OCI-LY7 (cell line): Measurements from ENCODE around the gene RAB44. TPM values are rescaled to one million over a fixed set of nuclear protein-coding genes. Genes with fewer than 3 reads are reported as not detected.

Experiments
- BruUV-seq: library from RNA; stranded (reverse); fragments of 400-500 nt; replicated peaks from 2 replicates; lab custom pipeline; 2021; lab: Mats Ljungman, UMichigan
- CTCF ChIA-PET: fragments of 300-600 bp; sonication (Branson Sonifier 250); formaldehyde crosslinking; loops from one replicate; lab custom pipeline; 2022; ENCODE audit warnings: antibody characterized with exemption; ENCODE audit not compliant: unreplicated experiment; lab: Charles Lee
- POLR2A ChIA-PET: fragments of 300-600 bp; sonication (Branson Sonifier 250); formaldehyde crosslinking; loops from one replicate; lab custom pipeline; 2022; ENCODE audit warnings: antibody characterized with exemption; lab: Charles Lee
- DNase-seq: peaks from one replicate; pipeline ENCODE4 v3.0.0-alpha.2; 2015; ENCODE audit warnings: low spot score
- H2AFZ ChIP-seq: fragments of 200-600 bp; sonication (generic), shearing (Covaris generic); 2 replicates; pipeline ENCODE4 v1.6.1; 2014; ENCODE audit warnings: mild to moderate bottlenecking, antibody characterized with exemption, low read length, moderate library complexity
- H3K27ac ChIP-seq: fragments of 200-600 bp; sonication (generic); 2 replicates; pipeline ENCODE4 v1.5.1; 2014; ENCODE audit warnings: mixed run types, low read depth, mild to moderate bottlenecking, moderate library complexity, low read length, inconsistent platforms; ENCODE audit not compliant: poor library complexity, severe bottlenecking
- H3K36me3 ChIP-seq: fragments of 200-600 bp; sonication (generic); 2 replicates; pipeline ENCODE4 v1.6.1; 2014; ENCODE audit warnings: mild to moderate bottlenecking, antibody characterized with exemption, low read length, moderate library complexity, mixed read lengths; ENCODE audit not compliant: insufficient read depth
- H3K4me1 ChIP-seq: fragments of 200-600 bp; sonication (generic); 2 replicates; pipeline ENCODE4 v1.5.1; 2014; ENCODE audit warnings: mild to moderate bottlenecking, low read length; ENCODE audit not compliant: insufficient read depth, poor library complexity, severe bottlenecking
- H3K4me2 ChIP-seq: fragments of 200-600 bp; sonication (generic); 2 replicates; pipeline ENCODE4 v1.6.1; 2014; ENCODE audit warnings: mild to moderate bottlenecking, low read length
- H3K4me3 ChIP-seq: fragments of 200-600 bp; sonication (generic); 2 replicates; pipeline ENCODE4 v1.5.1; 2014; ENCODE audit warnings: mild to moderate bottlenecking, low read depth, low read length; ENCODE audit not compliant: poor library complexity, severe bottlenecking
- H3K79me2 ChIP-seq: fragments of 200-600 bp; sonication (generic); 2 replicates; pipeline ENCODE4 v1.6.1; 2016; ENCODE audit warnings: low read depth, mild to moderate bottlenecking, low read length, moderate library complexity, mixed read lengths; ENCODE audit not compliant: insufficient read depth
- H3K9me2 ChIP-seq: fragments of 200-600 bp; sonication (generic); 2 replicates; pipeline ENCODE4 v1.6.1; 2016; ENCODE audit warnings: mild to moderate bottlenecking, low read length, mixed read lengths; ENCODE audit not compliant: insufficient read depth
- H3K9me3 ChIP-seq: fragments of 200-600 bp; sonication (generic); 2 replicates; pipeline ENCODE4 v1.6.1; 2014; ENCODE audit warnings: mild to moderate bottlenecking, mixed run types, low read length, mixed read lengths
- H4K20me1 ChIP-seq: fragments of 200-600 bp; sonication (generic); 2 replicates; pipeline ENCODE4 v1.6.1; 2014; ENCODE audit warnings: mild to moderate bottlenecking, antibody characterized with exemption, low read length, moderate library complexity, mixed read lengths; ENCODE audit not compliant: insufficient read depth
- EZH2phosphoT487 ChIP-seq: fragments of 200-600 bp; sonication (generic); IDR thresholded peaks from 2 replicates; pipeline ENCODE4 v1.6.1; 2018; ENCODE audit warnings: low read depth, borderline replicate concordance, mild to moderate bottlenecking, mixed run types, antibody characterized with exemption, low read length, moderate library complexity, mixed read lengths
- intact Hi-C: fragments of 100-400 bp; cut with micrococcal nuclease; formaldehyde crosslinking; loops from one replicate; pipeline ENCODE4 v1.10.0; 2022; ENCODE audit not compliant: unreplicated experiment
- total RNA-seq, 2 experiments: library from RNA; depleted of rRNA in 1 of 2; stranded (reverse); fragments of >200 nt in 1 of 2; shearing (Covaris generic) in 1 of 2; gene quantifications; 2 replicates each; pipeline ENCODE4 v1.2.3, GENCODE V29; 2014 to 2022
- TF ChIP-seq, protein P1 (sequence below): fragments of 200-600 bp; sonication (generic); conservative IDR thresholded peaks from 2 replicates; pipeline ENCODE4 v1.5.1; 2014; ENCODE audit warnings: mild to moderate bottlenecking, antibody characterized with exemption, low read length, moderate library complexity, mixed read lengths

Gene RAB44
- total RNA-seq, 2 experiments from 2014 or later = 0.09 TPM; not detected in 1

DNA sequence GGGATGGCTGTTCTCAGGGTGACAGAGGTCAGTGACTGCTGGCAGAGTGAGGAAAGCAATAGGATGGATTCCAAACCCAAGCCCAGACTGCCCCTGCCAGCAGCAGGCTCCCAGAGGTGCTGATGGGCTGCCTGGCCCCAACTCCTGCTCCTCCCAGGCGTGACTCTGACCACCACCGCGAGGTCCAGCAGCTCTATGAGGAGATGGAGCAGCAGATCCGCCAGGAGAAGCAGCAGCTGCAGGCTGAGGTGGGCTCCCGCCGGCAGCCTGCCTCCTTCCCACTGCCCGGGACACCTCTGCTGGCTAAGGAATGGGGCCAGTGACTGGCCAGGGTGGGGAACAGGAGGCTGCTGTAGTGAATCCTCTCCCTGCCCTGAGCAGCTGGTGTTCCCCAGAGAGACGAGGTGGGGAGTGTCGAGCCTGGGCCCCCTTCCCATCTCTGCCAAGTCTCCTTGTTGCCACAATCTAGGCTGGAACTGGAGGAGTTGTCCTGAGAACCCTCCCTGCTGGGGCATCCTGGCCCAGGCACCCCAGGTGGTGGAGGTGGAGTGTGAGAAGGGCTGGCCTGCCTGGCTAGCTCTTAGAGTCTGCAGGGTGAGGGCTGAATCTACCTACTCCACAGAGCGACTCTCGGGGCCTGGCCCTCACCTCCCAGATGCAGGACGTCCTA, 20.4 kb downstream of the RAB44 start:
- Histone ChIP-seq H3K4me3 (no peak overlapping the region), H3K36me3 (no peaks in the 10 kb centered on the region), H3K9me3 (no peaks in the 10 kb centered on the region), H3K27ac (no peak overlapping the region), H4K20me1 (no peaks in the 10 kb centered on the region), H3K79me2 (no peaks in the 10 kb centered on the region), H3K9me2 (no peaks in the 10 kb centered on the region), H3K4me1 (peaks cover 25% of the 10 kb centered on the region), H3K4me2 (no peak overlapping the region), H2AFZ (no peak overlapping the region)
- POLR2A ChIA-PET = interaction anchor here (0.6 to 1.1 kb wide), 3 partner anchors 20 to 108 kb away, joined by 3 to 4 read pairs (median 3); partner anchors contain the start of gene RAB44
- BruUV-seq = no TSS peak
- CTCF ChIA-PET = interaction anchor here (0.7 kb wide), 1 partner anchor 35 kb away, joined by 3 read pairs; no protein-coding TSS in a partner anchor
- TF ChIP-seq, protein P1, sequence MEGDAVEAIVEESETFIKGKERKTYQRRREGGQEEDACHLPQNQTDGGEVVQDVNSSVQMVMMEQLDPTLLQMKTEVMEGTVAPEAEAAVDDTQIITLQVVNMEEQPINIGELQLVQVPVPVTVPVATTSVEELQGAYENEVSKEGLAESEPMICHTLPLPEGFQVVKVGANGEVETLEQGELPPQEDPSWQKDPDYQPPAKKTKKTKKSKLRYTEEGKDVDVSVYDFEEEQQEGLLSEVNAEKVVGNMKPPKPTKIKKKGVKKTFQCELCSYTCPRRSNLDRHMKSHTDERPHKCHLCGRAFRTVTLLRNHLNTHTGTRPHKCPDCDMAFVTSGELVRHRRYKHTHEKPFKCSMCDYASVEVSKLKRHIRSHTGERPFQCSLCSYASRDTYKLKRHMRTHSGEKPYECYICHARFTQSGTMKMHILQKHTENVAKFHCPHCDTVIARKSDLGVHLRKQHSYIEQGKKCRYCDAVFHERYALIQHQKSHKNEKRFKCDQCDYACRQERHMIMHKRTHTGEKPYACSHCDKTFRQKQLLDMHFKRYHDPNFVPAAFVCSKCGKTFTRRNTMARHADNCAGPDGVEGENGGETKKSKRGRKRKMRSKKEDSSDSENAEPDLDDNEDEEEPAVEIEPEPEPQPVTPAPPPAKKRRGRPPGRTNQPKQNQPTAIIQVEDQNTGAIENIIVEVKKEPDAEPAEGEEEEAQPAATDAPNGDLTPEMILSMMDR = no peak
- no peak for TF ChIP-seq EZH2phosphoT487
- intact Hi-C loops = no loop called here
- DNase-seq = no peak

DNA sequence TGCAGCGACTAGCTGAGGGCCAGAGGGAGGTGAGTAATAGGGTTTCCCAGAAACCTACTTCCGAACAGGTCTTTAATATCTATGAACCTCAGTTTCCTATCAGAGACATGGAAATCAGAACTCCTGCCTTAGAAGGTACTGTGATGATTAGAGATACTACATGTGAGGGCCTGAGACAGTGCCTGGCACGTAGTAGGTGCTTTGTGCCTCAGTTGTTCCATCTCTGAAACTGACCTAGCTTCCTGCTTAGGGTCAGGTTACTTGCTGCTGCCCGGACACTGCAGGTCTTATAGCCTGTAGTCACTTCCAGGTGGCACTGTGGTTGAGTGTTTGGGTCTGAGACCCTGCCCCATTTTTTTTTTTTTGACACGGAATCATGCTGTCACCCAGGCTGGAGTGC, 20.9 kb downstream of the RAB44 start:
- no peaks in the 10 kb centered on the region for H3K79me2 ChIP-seq
- no peak overlapping the region for H3K27ac ChIP-seq
- no peak overlapping the region for H3K4me2 ChIP-seq
- H2AFZ ChIP-seq = no peak overlapping the region
- no peaks in the 10 kb centered on the region for H3K9me2 ChIP-seq
- DNase-seq = no peak
- ChIA-PET POLR2A (interaction anchor here (0.6 to 2.0 kb wide), 7 partner anchors 9 to 477 kb away, joined by 3 to 20 read pairs (median 3); partner anchors contain the start of gene RAB44), CTCF (no interaction called here)
- no peaks in the 10 kb centered on the region for H3K9me3 ChIP-seq
- TF ChIP-seq, protein P1 = no peak
- TF ChIP-seq EZH2phosphoT487 = no peak
- H4K20me1 ChIP-seq = no peaks in the 10 kb centered on the region
- BruUV-seq = no TSS peak
- no peaks in the 10 kb centered on the region for H3K36me3 ChIP-seq
- intact Hi-C loops = no loop called here
- peaks cover 25% of the 10 kb centered on the region for H3K4me1 ChIP-seq
- no peak overlapping the region for H3K4me3 ChIP-seq

DNA sequence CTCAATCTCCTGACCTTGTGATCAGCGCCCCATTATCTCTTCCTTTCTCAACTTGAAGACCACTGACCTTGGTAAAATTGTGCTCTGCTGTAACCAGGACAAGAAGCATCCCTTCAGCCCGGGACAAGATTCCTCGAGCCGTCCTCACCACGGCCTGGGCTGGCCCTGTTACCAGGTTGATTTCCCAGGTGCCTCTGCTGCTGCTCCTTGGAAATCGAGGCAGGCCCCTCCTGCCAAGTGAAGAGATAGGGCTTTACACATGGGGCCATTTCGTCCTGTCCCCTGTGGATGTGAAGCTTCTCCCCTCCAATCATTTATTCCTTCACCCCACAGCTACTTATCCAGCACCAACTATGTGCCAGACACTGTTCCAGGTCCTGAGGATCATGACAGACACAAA, 21.5 kb downstream of the RAB44 start:
- no peaks in the 10 kb centered on the region for H3K79me2 ChIP-seq
- H3K4me2 ChIP-seq = peak overlapping the region; percentile 62

More for the DNA sequence above, 21.5 kb downstream of the RAB44 start:
- H3K9me2 ChIP-seq = no peaks in the 10 kb centered on the region
- ChIA-PET CTCF (interaction anchor here (1.7 kb wide), 1 partner anchor 46 kb away, joined by 5 read pairs; no protein-coding TSS in a partner anchor), POLR2A (interaction anchor here (0.5 to 2.0 kb wide), 7 partner anchors 10 to 478 kb away, joined by 3 to 20 read pairs (median 3); partner anchors contain the start of gene RAB44)
- DNase-seq = no peak
- no peak overlapping the region for H3K27ac ChIP-seq
- no peaks in the 10 kb centered on the region for H3K36me3 ChIP-seq
- H4K20me1 ChIP-seq = no peaks in the 10 kb centered on the region
- H2AFZ ChIP-seq = no peak overlapping the region
- intact Hi-C loops = no loop called here
- no TSS peak for BruUV-seq
- H3K4me1 ChIP-seq = peaks cover 25% of the 10 kb centered on the region
- no peak for TF ChIP-seq EZH2phosphoT487
- TF ChIP-seq, protein P1 = no peak
- no peaks in the 10 kb centered on the region for H3K9me3 ChIP-seq
- H3K4me3 ChIP-seq = no peak overlapping the region
